HEK293T (cell line): Measurements from ENCODE around the gene ATP2B1.

ENCODE experiments used
- CTCF ChIA-PET: fragments of 350-600 bp; formaldehyde crosslinking; extraction: SDS; loops from one replicate; lab custom pipeline; 2021; ENCODE audit warnings: antibody characterized with exemption, inconsistent platforms; lab: Yijun Ruan, JAX
- POLR2A ChIA-PET: fragments of 350-600 bp; formaldehyde crosslinking; extraction: SDS; loops from one replicate; lab custom pipeline; 2020; ENCODE audit warnings: antibody characterized with exemption, inconsistent platforms; lab: Yijun Ruan, JAX
- DNase-seq: peaks from one replicate; pipeline ENCODE4 v3.0.0; 2012; ENCODE audit warnings: mixed read lengths; ENCODE audit errors: extremely low spot score
- ARNT ChIP-seq: fragments of 450-650 bp; IDR thresholded peaks from 2 replicates; pipeline ENCODE4 v1.6.1; 2017; ENCODE audit warnings: mild to moderate bottlenecking
- BHLHE40 ChIP-seq: fragments of 450-650 bp; IDR thresholded peaks from 2 replicates; pipeline ENCODE4 v1.6.1; 2016; ENCODE audit warnings: mild to moderate bottlenecking, moderate library complexity, borderline replicate concordance
- CTBP1 ChIP-seq: fragments of 450-650 bp; IDR thresholded peaks from 2 replicates; pipeline ENCODE4 v1.6.1; 2016; ENCODE audit warnings: borderline replicate concordance
- ELF4 ChIP-seq: fragments of 450-650 bp; IDR thresholded peaks from 2 replicates; pipeline ENCODE4 v1.6.1; 2017; ENCODE audit warnings: antibody characterized with exemption
- FOXA1 ChIP-seq: fragments of 450-650 bp; IDR thresholded peaks from 2 replicates; pipeline ENCODE4 v1.6.1; 2016; ENCODE audit warnings: mild to moderate bottlenecking
- FOXK2 ChIP-seq: fragments of 450-650 bp; IDR thresholded peaks from 2 replicates; pipeline ENCODE4 v1.6.1; 2016; ENCODE audit warnings: mild to moderate bottlenecking
- FOXM1 ChIP-seq: fragments of 450-650 bp; IDR thresholded peaks from 2 replicates; pipeline ENCODE4 v1.6.1; 2017; ENCODE audit warnings: mild to moderate bottlenecking, borderline replicate concordance
- HDGF ChIP-seq: fragments of 450-650 bp; IDR thresholded peaks from 2 replicates; pipeline ENCODE4 v1.6.1; 2017; ENCODE audit warnings: antibody characterized with exemption, borderline replicate concordance
- L3MBTL2 ChIP-seq: fragments of 450-650 bp; conservative IDR thresholded peaks from 2 replicates; pipeline ENCODE4 v1.6.1; 2016; ENCODE audit warnings: mild to moderate bottlenecking
- LEF1 ChIP-seq: fragments of 450-650 bp; IDR thresholded peaks from 2 replicates; pipeline ENCODE4 v1.6.1; 2017; ENCODE audit warnings: mild to moderate bottlenecking, borderline replicate concordance
- NFRKB ChIP-seq: fragments of 450-650 bp; IDR thresholded peaks from 2 replicates; pipeline ENCODE4 v1.6.1; 2016; ENCODE audit warnings: mild to moderate bottlenecking, moderate library complexity
- SP1 ChIP-seq: fragments of 450-650 bp; IDR thresholded peaks from 2 replicates; pipeline ENCODE4 v1.6.1; 2017
- SUZ12 ChIP-seq: fragments of 450-650 bp; IDR thresholded peaks from 2 replicates; pipeline ENCODE4 v1.6.1; 2016; ENCODE audit warnings: mild to moderate bottlenecking
- TARDBP ChIP-seq: fragments of 450-650 bp; IDR thresholded peaks from 2 replicates; pipeline ENCODE4 v1.6.1; 2016
- ZNF384 ChIP-seq: fragments of 450-650 bp; IDR thresholded peaks from 2 replicates; pipeline ENCODE4 v1.6.1; 2016
- TF ChIP-seq, protein P1 (sequence below): fragments of 450-650 bp; IDR thresholded peaks from 2 replicates; pipeline ENCODE4 v1.6.1; 2016

The ATP2B1 gene

DNA sequence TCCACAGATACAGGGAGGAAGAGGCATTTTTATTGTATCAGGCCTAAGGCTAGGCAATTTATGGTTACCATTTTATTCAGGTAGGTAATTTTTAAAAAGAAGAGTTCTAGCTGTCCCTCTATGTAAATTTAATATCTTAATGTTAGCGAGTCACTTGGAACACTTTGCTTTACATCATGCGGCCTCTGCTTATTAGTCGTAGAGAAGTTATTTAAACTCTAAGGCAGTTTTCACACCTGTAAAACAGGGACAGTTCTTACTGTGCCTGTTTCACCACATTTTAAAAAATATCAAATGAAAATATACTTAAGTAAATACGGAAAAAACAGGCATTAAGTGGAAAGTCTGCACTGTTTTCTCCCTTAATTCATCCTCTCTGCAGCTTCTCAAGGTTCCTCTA is 111.4 kb downstream of the ATP2B1 start:
- ChIA-PET POLR2A (no interaction called here), CTCF (no interaction called here)
- no peak for TF ChIP-seq NFRKB
- TF ChIP-seq TARDBP, result no peak
- no peak for TF ChIP-seq SUZ12
- no peak for TF ChIP-seq ELF4
- TF ChIP-seq FOXA1, result no peak
- TF ChIP-seq ARNT, result no peak
- TF ChIP-seq BHLHE40, result no peak
- no peak for TF ChIP-seq CTBP1
- TF ChIP-seq L3MBTL2, result no peak
- TF ChIP-seq FOXM1, result no peak
- TF ChIP-seq HDGF, result no peak
- no peak for TF ChIP-seq SP1
- TF ChIP-seq ZNF384, result no peak
- TF ChIP-seq, protein P1, sequence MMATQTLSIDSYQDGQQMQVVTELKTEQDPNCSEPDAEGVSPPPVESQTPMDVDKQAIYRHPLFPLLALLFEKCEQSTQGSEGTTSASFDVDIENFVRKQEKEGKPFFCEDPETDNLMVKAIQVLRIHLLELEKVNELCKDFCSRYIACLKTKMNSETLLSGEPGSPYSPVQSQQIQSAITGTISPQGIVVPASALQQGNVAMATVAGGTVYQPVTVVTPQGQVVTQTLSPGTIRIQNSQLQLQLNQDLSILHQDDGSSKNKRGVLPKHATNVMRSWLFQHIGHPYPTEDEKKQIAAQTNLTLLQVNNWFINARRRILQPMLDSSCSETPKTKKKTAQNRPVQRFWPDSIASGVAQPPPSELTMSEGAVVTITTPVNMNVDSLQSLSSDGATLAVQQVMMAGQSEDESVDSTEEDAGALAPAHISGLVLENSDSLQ, result no peak
- no peak for TF ChIP-seq LEF1
- TF ChIP-seq FOXK2, result no peak
- no peak for DNase-seq

- TF ChIP-seq ARNT (no peak), L3MBTL2 (no peak)
- no peak for DNase-seq
- CTCF ChIA-PET, result no interaction called here
- POLR2A ChIA-PET, result no interaction called here
Observed at GRCh38 chr12:89593873-89594272, 114.8 kb downstream of the ATP2B1 start.

GRCh38 chr12:89593233-89593632 is 115.4 kb downstream of the ATP2B1 start:
- no peak for DNase-seq
- ChIA-PET POLR2A (no interaction called here), CTCF (no interaction called here)
- TF ChIP-seq ELF4 (no peak), ZNF384 (no peak), SUZ12 (no peak), BHLHE40 (no peak), FOXA1 (no peak), TARDBP (no peak)

GRCh38 chr12:89589753-89590152 is 118.9 kb downstream of the ATP2B1 start:
- ChIA-PET POLR2A (no interaction called here), CTCF (no interaction called here)
- DNase-seq, result no peak
- TF ChIP-seq, protein P1, result no peak
- TF ChIP-seq FOXM1 (no peak), FOXK2 (no peak), HDGF (no peak), FOXA1 (no peak), ARNT (no peak), LEF1 (no peak), L3MBTL2 (no peak), SUZ12 (no peak), TARDBP (no peak)

GRCh38 chr12:89578499-89578898 is 130.1 kb downstream of the ATP2B1 start:
- POLR2A ChIA-PET, result no interaction called here
- no peak for DNase-seq
- TF ChIP-seq, protein P1, result no peak
- no peak for TF ChIP-seq ELF4
- no peak for TF ChIP-seq SUZ12
- TF ChIP-seq SP1, result no peak
- no peak for TF ChIP-seq CTBP1
- CTCF ChIA-PET, result no interaction called here

- ChIA-PET POLR2A (no interaction called here), CTCF (no interaction called here)
- DNase-seq, result no peak
- no peak for TF ChIP-seq SUZ12
- TF ChIP-seq, protein P1, result no peak
- TF ChIP-seq FOXK2, result no peak
- TF ChIP-seq ELF4, result no peak
- TF ChIP-seq ZNF384, result no peak
- TF ChIP-seq FOXA1, result no peak
- TF ChIP-seq NFRKB, result no peak
- no peak for TF ChIP-seq HDGF
- no peak for TF ChIP-seq TARDBP
- no peak for TF ChIP-seq SP1
- no peak for TF ChIP-seq FOXM1
- no peak for TF ChIP-seq LEF1
- no peak for TF ChIP-seq CTBP1
- no peak for TF ChIP-seq BHLHE40
- TF ChIP-seq ARNT, result no peak
- no peak for TF ChIP-seq L3MBTL2
Observed at GRCh38 chr12:89576572-89577220, 131.9 kb downstream of the ATP2B1 start.
